Measurements from ENCODE around the gene DNAJA3. TPM values are rescaled to one million over a fixed set of nuclear protein-coding genes. Genes with fewer than 3 reads are reported as not detected.
A peak's percentile ranks its signal among the peaks of the same experiment; 100 is the strongest.

The DNAJA3 gene
- total RNA-seq, 1 experiment from 2014 or later: 64.1 TPM

- no peak for TF ChIP-seq AFF4 (CRISPR knock-in tag; IDR thresholded peaks at IDR 0.05; ENCODE audit: borderline replicate concordance)
- TF ChIP-seq MYBL2 (CRISPR knock-in tag; IDR thresholded peaks at IDR 0.05): no peak
- TF ChIP-seq HMGA2 (CRISPR knock-in tag; IDR thresholded peaks at IDR 0.05): no peak
Observed at GRCh38 chr16:4450430-4450829, 24.8 kb downstream of the DNAJA3 start (continued).

- ATAC-seq (no peak), DNase-seq (ENCODE audit: low spot score) (no peak)
- CTCF ChIA-PET: interaction anchor here (0.6 to 0.9 kb wide), 2 partner anchors 12 to 589 kb away, joined by 3 read pairs; no protein-coding TSS in a partner anchor
- no peak overlapping the region for H3K4me3 Mint-ChIP-seq
- H3K36me3 Mint-ChIP-seq: peaks cover 59% of the 10 kb centered on the region
- TF ChIP-seq, protein P1, sequence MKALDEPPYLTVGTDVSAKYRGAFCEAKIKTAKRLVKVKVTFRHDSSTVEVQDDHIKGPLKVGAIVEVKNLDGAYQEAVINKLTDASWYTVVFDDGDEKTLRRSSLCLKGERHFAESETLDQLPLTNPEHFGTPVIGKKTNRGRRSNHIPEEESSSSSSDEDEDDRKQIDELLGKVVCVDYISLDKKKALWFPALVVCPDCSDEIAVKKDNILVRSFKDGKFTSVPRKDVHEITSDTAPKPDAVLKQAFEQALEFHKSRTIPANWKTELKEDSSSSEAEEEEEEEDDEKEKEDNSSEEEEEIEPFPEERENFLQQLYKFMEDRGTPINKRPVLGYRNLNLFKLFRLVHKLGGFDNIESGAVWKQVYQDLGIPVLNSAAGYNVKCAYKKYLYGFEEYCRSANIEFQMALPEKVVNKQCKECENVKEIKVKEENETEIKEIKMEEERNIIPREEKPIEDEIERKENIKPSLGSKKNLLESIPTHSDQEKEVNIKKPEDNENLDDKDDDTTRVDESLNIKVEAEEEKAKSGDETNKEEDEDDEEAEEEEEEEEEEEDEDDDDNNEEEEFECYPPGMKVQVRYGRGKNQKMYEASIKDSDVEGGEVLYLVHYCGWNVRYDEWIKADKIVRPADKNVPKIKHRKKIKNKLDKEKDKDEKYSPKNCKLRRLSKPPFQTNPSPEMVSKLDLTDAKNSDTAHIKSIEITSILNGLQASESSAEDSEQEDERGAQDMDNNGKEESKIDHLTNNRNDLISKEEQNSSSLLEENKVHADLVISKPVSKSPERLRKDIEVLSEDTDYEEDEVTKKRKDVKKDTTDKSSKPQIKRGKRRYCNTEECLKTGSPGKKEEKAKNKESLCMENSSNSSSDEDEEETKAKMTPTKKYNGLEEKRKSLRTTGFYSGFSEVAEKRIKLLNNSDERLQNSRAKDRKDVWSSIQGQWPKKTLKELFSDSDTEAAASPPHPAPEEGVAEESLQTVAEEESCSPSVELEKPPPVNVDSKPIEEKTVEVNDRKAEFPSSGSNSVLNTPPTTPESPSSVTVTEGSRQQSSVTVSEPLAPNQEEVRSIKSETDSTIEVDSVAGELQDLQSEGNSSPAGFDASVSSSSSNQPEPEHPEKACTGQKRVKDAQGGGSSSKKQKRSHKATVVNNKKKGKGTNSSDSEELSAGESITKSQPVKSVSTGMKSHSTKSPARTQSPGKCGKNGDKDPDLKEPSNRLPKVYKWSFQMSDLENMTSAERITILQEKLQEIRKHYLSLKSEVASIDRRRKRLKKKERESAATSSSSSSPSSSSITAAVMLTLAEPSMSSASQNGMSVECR (CRISPR knock-in tag; IDR thresholded peaks at IDR 0.05; ENCODE audit: borderline replicate concordance): no peak
- TF ChIP-seq ZBTB21 (CRISPR knock-in tag; IDR thresholded peaks at IDR 0.05; ENCODE audit: borderline replicate concordance) (no peak), E2F5 (CRISPR knock-in tag; IDR thresholded peaks at IDR 0.05) (no peak)
- TF ChIP-seq, protein P2, sequence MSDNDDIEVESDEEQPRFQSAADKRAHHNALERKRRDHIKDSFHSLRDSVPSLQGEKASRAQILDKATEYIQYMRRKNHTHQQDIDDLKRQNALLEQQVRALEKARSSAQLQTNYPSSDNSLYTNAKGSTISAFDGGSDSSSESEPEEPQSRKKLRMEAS (CRISPR knock-in tag; IDR thresholded peaks at IDR 0.05): 0 out of 2 replicates have a peak, but pooled peaks have one; percentile 34
- H3K27me3 Mint-ChIP-seq (ENCODE audit: low read depth): no peaks in the 10 kb centered on the region
- H3K4me1 Mint-ChIP-seq: no peaks in the 10 kb centered on the region
- H3K9me3 Mint-ChIP-seq: no peaks in the 10 kb centered on the region
- POLR2A ChIA-PET: interaction anchor here (0.6 kb wide), 1 partner anchor 110 kb away, joined by 3 read pairs; no protein-coding TSS in a partner anchor
- no peak overlapping the region for H3K27ac Mint-ChIP-seq
Observed at GRCh38 chr16:4450931-4451519, 25.4 kb downstream of the DNAJA3 start.

DNA sequence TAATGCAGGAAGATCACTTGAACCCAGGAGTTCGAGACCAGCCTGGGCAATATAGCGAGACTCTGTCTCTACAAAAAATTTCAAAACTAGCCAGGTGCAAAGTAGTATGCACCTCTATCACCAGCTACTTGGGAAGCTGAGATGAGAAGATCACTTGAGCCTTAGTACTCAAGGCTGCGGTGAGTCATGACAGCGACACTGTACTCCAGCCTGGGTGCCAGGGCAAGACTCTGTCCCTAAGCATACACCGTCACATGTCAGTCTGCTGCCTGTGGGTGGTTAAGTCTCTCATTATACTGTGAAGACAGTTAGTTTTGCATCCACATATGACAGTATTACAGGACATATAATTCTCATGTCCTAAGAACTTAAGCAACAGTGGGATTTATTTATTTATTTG lies 27.0 kb downstream of the DNAJA3 start:
- no peak for ATAC-seq
- H3K27ac Mint-ChIP-seq: no peak overlapping the region

DNA sequence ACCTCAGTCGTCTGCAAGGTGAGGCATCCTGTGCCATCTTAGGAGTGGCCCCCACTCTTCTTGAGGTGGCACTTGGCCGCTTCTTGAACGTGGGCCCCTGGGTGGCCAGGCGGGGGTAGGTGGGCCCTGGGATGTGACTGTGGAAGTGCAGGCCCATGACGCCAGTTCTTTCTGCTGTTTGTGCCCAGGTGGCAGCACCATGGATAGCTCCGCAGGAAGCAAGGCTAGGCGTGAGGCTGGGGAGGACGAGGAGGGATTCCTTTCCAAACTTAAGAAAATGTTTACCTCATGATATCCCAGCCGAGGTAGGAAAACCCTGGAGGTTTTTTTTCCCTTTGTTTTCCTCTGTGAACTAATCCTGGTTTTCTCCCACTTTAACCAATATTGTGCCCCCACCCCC lies 29.0 kb downstream of the DNAJA3 start:
- CTCF ChIA-PET: interaction anchor here (2.1 kb wide), 1 partner anchor 52 kb away, joined by 7 read pairs; no protein-coding TSS in a partner anchor
- POLR2A ChIA-PET: interaction anchor here (1.3 kb wide), 1 partner anchor 20 kb away, joined by 3 read pairs; the partner anchor contains the start of gene NMRAL1
- Mint-ChIP-seq H3K9me3 (no peaks in the 10 kb centered on the region), H3K4me1 (no peaks in the 10 kb centered on the region; the same call in 1 of the 2 replicates), H3K27ac (no peak overlapping the region), H3K36me3 (peaks cover 48% of the 10 kb centered on the region), H3K27me3 (ENCODE audit: low read depth) (no peaks in the 10 kb centered on the region), H3K4me3 (no peak overlapping the region)
- ATAC-seq (peak; percentile 53; the same call in 1 of the 2 replicates), DNase-seq (ENCODE audit: low spot score) (peak; percentile 37)
- no peak for TF ChIP-seq CDX4 (CRISPR knock-in tag; IDR thresholded peaks at IDR 0.05; ENCODE audit: borderline replicate concordance)
- no peak for TF ChIP-seq TEAD1 (CRISPR knock-in tag; IDR thresholded peaks at IDR 0.05)
- no peak for TF ChIP-seq ATF6 (CRISPR knock-in tag; IDR thresholded peaks at IDR 0.05)
- 0 out of 2 replicates have a peak, but pooled peaks have one; percentile 44 for TF ChIP-seq TEAD4 (CRISPR knock-in tag; IDR thresholded peaks at IDR 0.05)
- no peak for TF ChIP-seq ZNF425 (CRISPR knock-in tag; conservative IDR thresholded peaks at IDR 0.05)
- no peak for TF ChIP-seq RORB (CRISPR knock-in tag; IDR thresholded peaks at IDR 0.05)

More for the DNA sequence above, 27.0 kb downstream of the DNAJA3 start:
- no peak overlapping the region for H3K4me3 Mint-ChIP-seq
- no peaks in the 10 kb centered on the region for H3K27me3 Mint-ChIP-seq (ENCODE audit: low read depth)
- no peaks in the 10 kb centered on the region for H3K4me1 Mint-ChIP-seq
- ChIA-PET CTCF (interaction anchor here (0.7 kb wide), 1 partner anchor 93 kb away, joined by 3 read pairs; no protein-coding TSS in a partner anchor), POLR2A (interaction anchor here (0.7 kb wide), 1 partner anchor 16 kb away, joined by 4 read pairs; no protein-coding TSS in a partner anchor)
- no peaks in the 10 kb centered on the region for H3K9me3 Mint-ChIP-seq
- no peak for DNase-seq (ENCODE audit: low spot score)
- H3K36me3 Mint-ChIP-seq: peaks cover 60% of the 10 kb centered on the region
- no peak for TF ChIP-seq ZNF317 (CRISPR knock-in tag; IDR thresholded peaks at IDR 0.05; ENCODE audit: borderline replicate concordance, low read depth)
- no peak for TF ChIP-seq ZNF423 (CRISPR knock-in tag; IDR thresholded peaks at IDR 0.05)
